Karpas-422 (cell line): ENCODE results near the gene ZNF780B. TPM values are rescaled to one million over a fixed set of nuclear protein-coding genes. Genes with fewer than 3 reads are reported as not detected.

Experiments
- DNase-seq: peaks from one replicate; pipeline ENCODE4 v3.0.0-alpha.2; 2015
- H2AFZ ChIP-seq: fragments of 200-600 bp; sonication (generic); 2 replicates; pipeline ENCODE4 v1.6.1; 2014; ENCODE audit warnings: antibody characterized with exemption, low read length, mixed read lengths
- H3K27ac ChIP-seq: fragments of 200-600 bp; sonication (generic); 2 replicates; pipeline ENCODE4 v1.5.1; 2014; ENCODE audit warnings: mild to moderate bottlenecking, low read length, moderate library complexity
- H3K27me3 ChIP-seq: fragments of 200-600 bp; sonication (generic); 2 replicates; pipeline ENCODE4 v1.6.1; 2014; ENCODE audit warnings: low read length, mixed read lengths
- H3K36me3 ChIP-seq: fragments of 200-600 bp; sonication (generic); 2 replicates; pipeline ENCODE4 v1.6.1; 2014; ENCODE audit warnings: low read length, mixed read lengths; ENCODE audit not compliant: insufficient read depth
- H3K4me1 ChIP-seq: fragments of 200-600 bp; sonication (generic); 2 replicates; pipeline ENCODE4 v1.6.1; 2014; ENCODE audit warnings: mild to moderate bottlenecking, low read length, mixed read lengths
- H3K4me2 ChIP-seq: fragments of 200-600 bp; sonication (generic); 2 replicates; pipeline ENCODE4 v1.6.1; 2014; ENCODE audit warnings: low read length, low read depth, mild to moderate bottlenecking; ENCODE audit not compliant: poor library complexity, severe bottlenecking
- H3K4me3 ChIP-seq: fragments of 200-600 bp; sonication (generic); 2 replicates; pipeline ENCODE4 v1.5.1; 2014; ENCODE audit warnings: mild to moderate bottlenecking, antibody characterized with exemption, low read length, mixed read lengths
- H3K79me2 ChIP-seq: fragments of 200-600 bp; sonication (generic); 2 replicates; pipeline ENCODE4 v1.6.1; 2014; ENCODE audit warnings: mild to moderate bottlenecking, low read length, mixed read lengths
- H3K9ac ChIP-seq: fragments of 200-600 bp; sonication (generic); 2 replicates; pipeline ENCODE4 v1.6.0; 2014; ENCODE audit warnings: low read length
- H3K9me2 ChIP-seq: fragments of 200-600 bp; sonication (generic), shearing (Covaris generic); replicated peaks from 2 replicates; pipeline ENCODE4 v1.6.0; 2014; ENCODE audit warnings: mild to moderate bottlenecking, low read length, moderate library complexity; ENCODE audit not compliant: insufficient read depth
- H3K9me3 ChIP-seq: fragments of 300-700, 200-600 bp; sonication (generic); 2 replicates; pipeline ENCODE4 v1.6.1; 2014; ENCODE audit warnings: low read length, mixed read lengths
- H4K20me1 ChIP-seq: fragments of 200-600 bp; sonication (generic); 2 replicates; pipeline ENCODE4 v1.6.1; 2014; ENCODE audit warnings: mild to moderate bottlenecking, antibody characterized with exemption, low read length, low read depth; ENCODE audit not compliant: insufficient read depth
- total RNA-seq: library from RNA; depleted of rRNA; stranded (reverse); fragments of >200 nt; shearing (Covaris generic); gene quantifications from 2 replicates; pipeline ENCODE4 v1.2.3, GENCODE V29; 2014; ENCODE audit warnings: low replicate concordance; rRNA removed

The ZNF780B gene
- total RNA-seq, 1 experiment from 2014 or later = 33.9 TPM

GRCh38 chr19:39987596-39987995 is 68.4 kb downstream of the ZNF780B start:
- Histone ChIP-seq H3K36me3 (peaks cover 18% of the 10 kb centered on the region), H3K79me2 (peaks cover 86% of the 10 kb centered on the region), H2AFZ (no peak overlapping the region), H3K4me2 (no peak overlapping the region), H3K9me2 (no peaks in the 10 kb centered on the region), H3K4me3 (no peak overlapping the region), H3K27ac (no peak overlapping the region), H3K9me3 (peaks cover 39% of the 10 kb centered on the region), H4K20me1 (no peaks in the 10 kb centered on the region), H3K4me1 (no peaks in the 10 kb centered on the region), H3K9ac (no peak overlapping the region), H3K27me3 (no peaks in the 10 kb centered on the region)
- DNase-seq = no peak

- no peak overlapping the region for H3K9ac ChIP-seq
- no peak overlapping the region for H2AFZ ChIP-seq
- peaks cover 39% of the 10 kb centered on the region for H3K9me3 ChIP-seq
- H4K20me1 ChIP-seq = no peaks in the 10 kb centered on the region
- H3K27ac ChIP-seq = no peak overlapping the region
- H3K4me3 ChIP-seq = no peak overlapping the region
- H3K4me1 ChIP-seq = no peaks in the 10 kb centered on the region
- H3K79me2 ChIP-seq = peaks cover 86% of the 10 kb centered on the region
- H3K27me3 ChIP-seq = no peaks in the 10 kb centered on the region
- no peak overlapping the region for H3K4me2 ChIP-seq
- H3K9me2 ChIP-seq = no peaks in the 10 kb centered on the region
- no peak for DNase-seq
- H3K36me3 ChIP-seq = peaks cover 22% of the 10 kb centered on the region
Observed at GRCh38 chr19:39987167-39987566, 68.9 kb downstream of the ZNF780B start.

- Histone ChIP-seq H3K27me3 (no peaks in the 10 kb centered on the region), H3K4me1 (no peaks in the 10 kb centered on the region), H3K79me2 (peaks cover 86% of the 10 kb centered on the region), H3K9ac (no peak overlapping the region), H3K4me3 (no peak overlapping the region), H4K20me1 (no peaks in the 10 kb centered on the region), H3K27ac (no peak overlapping the region), H3K9me2 (no peaks in the 10 kb centered on the region), H3K36me3 (peaks cover 26% of the 10 kb centered on the region), H3K4me2 (no peak overlapping the region), H2AFZ (no peak overlapping the region), H3K9me3 (peaks cover 39% of the 10 kb centered on the region)
- DNase-seq = no peak
Observed at GRCh38 chr19:39986643-39987042, 69.4 kb downstream of the ZNF780B start.

GRCh38 chr19:39983695-39984300 is 72.2 kb downstream of the ZNF780B start:
- no peaks in the 10 kb centered on the region for H4K20me1 ChIP-seq
- H3K9ac ChIP-seq = no peak overlapping the region
- H2AFZ ChIP-seq = no peak overlapping the region
- H3K79me2 ChIP-seq = peaks cover 65% of the 10 kb centered on the region
- no peaks in the 10 kb centered on the region for H3K27me3 ChIP-seq
- no peak for DNase-seq
- no peaks in the 10 kb centered on the region for H3K4me1 ChIP-seq
- H3K9me2 ChIP-seq = no peaks in the 10 kb centered on the region
- H3K4me2 ChIP-seq = no peak overlapping the region
- peaks cover 52% of the 10 kb centered on the region for H3K36me3 ChIP-seq
- H3K4me3 ChIP-seq = no peak overlapping the region
- no peak overlapping the region for H3K27ac ChIP-seq
- peaks cover 36% of the 10 kb centered on the region for H3K9me3 ChIP-seq

GRCh38 chr19:39982883-39983282 is 73.1 kb downstream of the ZNF780B start:
- peaks cover 64% of the 10 kb centered on the region for H3K79me2 ChIP-seq
- DNase-seq = no peak
- H3K9me2 ChIP-seq = no peaks in the 10 kb centered on the region
- no peak overlapping the region for H3K9ac ChIP-seq
- no peak overlapping the region for H2AFZ ChIP-seq
- peaks cover 33% of the 10 kb centered on the region for H3K9me3 ChIP-seq
- H3K27me3 ChIP-seq = no peaks in the 10 kb centered on the region
- no peaks in the 10 kb centered on the region for H3K4me1 ChIP-seq
- no peak overlapping the region for H3K4me2 ChIP-seq
- no peak overlapping the region for H3K4me3 ChIP-seq
- no peak overlapping the region for H3K27ac ChIP-seq
- H3K36me3 ChIP-seq = peaks cover 60% of the 10 kb centered on the region
- H4K20me1 ChIP-seq = no peaks in the 10 kb centered on the region

Other genes starting within 250 kb of the ZNF780B start
- gene DYRK1B, start 222.1 kb downstream of the ZNF780B start, total RNA-seq = 10.9 and 30.3 TPM in 2 replicates
- gene FBL, start 209.9 kb downstream of the ZNF780B start, total RNA-seq = 359 and 384 TPM in 2 replicates
- 0.32 TPM in 1 of 2 replicates, not detected in the other for gene FCGBP, start 121.6 kb downstream of the ZNF780B start, total RNA-seq
- gene PSMC4, start 85.1 kb downstream of the ZNF780B start, total RNA-seq = 99.7 and 123 TPM in 2 replicates
- gene ZNF546, start 59.2 kb downstream of the ZNF780B start, total RNA-seq = 6.0 and 10.4 TPM in 2 replicates
- 14.0 and 31.9 TPM in 2 replicates for gene ZNF780A, start 34.7 kb upstream of the ZNF780B start, total RNA-seq
- gene MAP3K10, start 135.2 kb upstream of the ZNF780B start, total RNA-seq = 7.6 and 26.3 TPM in 2 replicates
- not detected in 2 replicates for gene TTC9B, start 162.2 kb upstream of the ZNF780B start, total RNA-seq
- not detected in 2 replicates for gene CCNP, start 170.5 kb upstream of the ZNF780B start, total RNA-seq
- 85.9 and 128 TPM in 2 replicates for gene AKT2, start 229.1 kb upstream of the ZNF780B start, total RNA-seq